ENCODE data around the gene CEP89. TPM values are rescaled to one million over a fixed set of nuclear protein-coding genes. Genes with fewer than 3 reads are reported as not detected.
"Not testable (repeated sequence)": the region's sequence is repeated elsewhere in the genome, so short reads cannot be mapped to it uniquely, and the experiment has no call there.

Gene CEP89
- total RNA-seq, 2 experiments from 2014 or later: 10.3 to 12.1 TPM

- CTCF ChIA-PET: interaction anchor here (1.4 kb wide), 1 partner anchor 12 kb away, joined by 4 read pairs; no protein-coding TSS in a partner anchor
- peaks cover 11% of the 10 kb centered on the region for H3K9me3 Mint-ChIP-seq
- H3K36me3 Mint-ChIP-seq (ENCODE audit: low read depth): peaks cover 11% of the 10 kb centered on the region
- POLR2A ChIA-PET: no interaction called here
- ATAC-seq (no peak), DNase-seq (no peak)
- no peaks in the 10 kb centered on the region for H3K27me3 Mint-ChIP-seq
- H3K27ac Mint-ChIP-seq: no peak overlapping the region
- TF ChIP-seq, protein P1, sequence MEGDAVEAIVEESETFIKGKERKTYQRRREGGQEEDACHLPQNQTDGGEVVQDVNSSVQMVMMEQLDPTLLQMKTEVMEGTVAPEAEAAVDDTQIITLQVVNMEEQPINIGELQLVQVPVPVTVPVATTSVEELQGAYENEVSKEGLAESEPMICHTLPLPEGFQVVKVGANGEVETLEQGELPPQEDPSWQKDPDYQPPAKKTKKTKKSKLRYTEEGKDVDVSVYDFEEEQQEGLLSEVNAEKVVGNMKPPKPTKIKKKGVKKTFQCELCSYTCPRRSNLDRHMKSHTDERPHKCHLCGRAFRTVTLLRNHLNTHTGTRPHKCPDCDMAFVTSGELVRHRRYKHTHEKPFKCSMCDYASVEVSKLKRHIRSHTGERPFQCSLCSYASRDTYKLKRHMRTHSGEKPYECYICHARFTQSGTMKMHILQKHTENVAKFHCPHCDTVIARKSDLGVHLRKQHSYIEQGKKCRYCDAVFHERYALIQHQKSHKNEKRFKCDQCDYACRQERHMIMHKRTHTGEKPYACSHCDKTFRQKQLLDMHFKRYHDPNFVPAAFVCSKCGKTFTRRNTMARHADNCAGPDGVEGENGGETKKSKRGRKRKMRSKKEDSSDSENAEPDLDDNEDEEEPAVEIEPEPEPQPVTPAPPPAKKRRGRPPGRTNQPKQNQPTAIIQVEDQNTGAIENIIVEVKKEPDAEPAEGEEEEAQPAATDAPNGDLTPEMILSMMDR (IDR thresholded peaks at IDR 0.05): no peak
- H3K4me3 Mint-ChIP-seq: no peak overlapping the region
- intact Hi-C loops (cut with micrococcal nuclease): no loop called here
- H3K4me1 Mint-ChIP-seq (ENCODE audit: low read depth): peaks cover 6% of the 10 kb centered on the region
Observed at GRCh38 chr19:32842061-32842460, 129.7 kb downstream of the CEP89 start.

GRCh38 chr19:32837531-32837930 lies 134.2 kb downstream of the CEP89 start:
- ATAC-seq: no peak
- Mint-ChIP-seq H3K4me3 (no peak overlapping the region), H3K36me3 (ENCODE audit: low read depth) (peaks cover 11% of the 10 kb centered on the region), H3K27me3 (no peaks in the 10 kb centered on the region), H3K27ac (no peak overlapping the region), H3K9me3 (peaks cover 11% of the 10 kb centered on the region), H3K4me1 (ENCODE audit: low read depth) (peaks cover 6% of the 10 kb centered on the region)
- ChIA-PET POLR2A (no interaction called here), CTCF (no interaction called here)
- intact Hi-C loops (cut with micrococcal nuclease): no loop called here
- TF ChIP-seq, protein P1 (IDR thresholded peaks at IDR 0.05): no peak
- peak; percentile 23 for DNase-seq

GRCh38 chr19:32833388-32833787 lies 138.4 kb downstream of the CEP89 start:
- H3K27me3 Mint-ChIP-seq; H3K27ac Mint-ChIP-seq; intact Hi-C loops (cut with micrococcal nuclease); H3K9me3 Mint-ChIP-seq; H3K4me1 Mint-ChIP-seq (ENCODE audit: low read depth); DNase-seq; ATAC-seq; POLR2A ChIA-PET; H3K4me3 Mint-ChIP-seq; CTCF ChIA-PET; H3K36me3 Mint-ChIP-seq (ENCODE audit: low read depth): not testable (repeated sequence)

GRCh38 chr19:32832825-32833224 lies 138.9 kb downstream of the CEP89 start:
- H3K4me1 Mint-ChIP-seq (ENCODE audit: low read depth); H3K4me3 Mint-ChIP-seq; DNase-seq; H3K9me3 Mint-ChIP-seq; H3K27me3 Mint-ChIP-seq; H3K36me3 Mint-ChIP-seq (ENCODE audit: low read depth); POLR2A ChIA-PET; H3K27ac Mint-ChIP-seq; CTCF ChIA-PET; intact Hi-C loops (cut with micrococcal nuclease); ATAC-seq: not testable (repeated sequence)

DNA sequence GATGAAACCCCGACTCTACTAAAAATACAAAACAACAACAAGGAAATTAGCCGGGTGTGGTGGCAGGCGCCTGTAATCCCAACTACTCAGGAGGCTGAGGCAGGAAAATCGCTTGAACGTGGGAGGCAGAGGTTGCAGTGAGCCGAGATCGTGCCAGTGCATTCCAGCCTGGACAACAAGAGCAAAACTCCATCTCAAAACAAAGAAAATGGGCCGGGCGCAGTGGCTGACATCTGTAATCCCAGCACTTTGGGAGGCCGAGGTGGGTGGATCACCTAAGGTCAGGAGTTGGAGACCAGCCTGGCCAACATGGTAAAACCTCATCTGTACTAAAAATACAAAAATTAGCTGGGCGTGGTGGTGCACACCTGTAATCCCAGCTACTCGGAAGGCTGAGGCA lies 139.7 kb downstream of the CEP89 start:
- H3K27ac Mint-ChIP-seq; POLR2A ChIA-PET; intact Hi-C loops (cut with micrococcal nuclease); H3K36me3 Mint-ChIP-seq (ENCODE audit: low read depth); H3K4me3 Mint-ChIP-seq; H3K27me3 Mint-ChIP-seq; H3K4me1 Mint-ChIP-seq (ENCODE audit: low read depth); H3K9me3 Mint-ChIP-seq; DNase-seq; ATAC-seq; CTCF ChIA-PET: not testable (repeated sequence)

- CTCF ChIA-PET: no interaction called here
Observed at GRCh38 chr19:32831611-32832010, 140.1 kb downstream of the CEP89 start.

More at GRCh38 chr19:32831611-32832010, 140.1 kb downstream of the CEP89 start:
- no peak overlapping the region for H3K4me3 Mint-ChIP-seq
- ATAC-seq: no peak
- intact Hi-C loops (cut with micrococcal nuclease): no loop called here
- H3K9me3 Mint-ChIP-seq: no peaks in the 10 kb centered on the region
- H3K4me1 Mint-ChIP-seq (ENCODE audit: low read depth): no peaks in the 10 kb centered on the region
- DNase-seq: no peak
- TF ChIP-seq, protein P1 (IDR thresholded peaks at IDR 0.05): no peak
- POLR2A ChIA-PET: no interaction called here
- H3K36me3 Mint-ChIP-seq (ENCODE audit: low read depth): no peaks in the 10 kb centered on the region
- no peak overlapping the region for H3K27ac Mint-ChIP-seq
- no peaks in the 10 kb centered on the region for H3K27me3 Mint-ChIP-seq

Measured in activated CD8-positive, alpha-beta T cell treated with anti-CD3 and anti-CD28 coated beads for 36 hours (primary cell).